H9 (cell line): ENCODE data around the gene FMO5. TPM values are rescaled to one million over a fixed set of nuclear protein-coding genes. Genes with fewer than 3 reads are reported as not detected.

ENCODE experiments used
- DNase-seq: peaks from one replicate; pipeline ENCODE4 v3.0.0-alpha.2; 2017
- H2AFZ ChIP-seq: one replicate; pipeline ENCODE4 v1.6.1; 2013; ENCODE audit warnings: mild to moderate bottlenecking, low read length, control low read depth, moderate library complexity
- H2AK5ac ChIP-seq: 2 replicates; pipeline ENCODE4 v1.6.1; 2013; ENCODE audit warnings: low read length, control low read depth, mixed read lengths; ENCODE audit not compliant: insufficient read length
- H2BK120ac ChIP-seq: one replicate; pipeline ENCODE4 v1.6.1; 2013; ENCODE audit warnings: low read depth, mild to moderate bottlenecking, low read length, control low read depth, inconsistent platforms; ENCODE audit not compliant: poor library complexity, severe bottlenecking
- H2BK12ac ChIP-seq: 2 replicates; pipeline ENCODE4 v1.6.1; 2013; ENCODE audit warnings: low read length, control low read depth, mixed read lengths, low read depth; ENCODE audit not compliant: insufficient read length
- H2BK15ac ChIP-seq: 2 replicates; pipeline ENCODE4 v1.6.1; 2013; ENCODE audit warnings: low read depth, low read length, control low read depth
- H2BK20ac ChIP-seq: one replicate; pipeline ENCODE4 v1.6.1; 2013; ENCODE audit warnings: low read depth, mild to moderate bottlenecking, low read length, control low read depth, inconsistent platforms; ENCODE audit not compliant: poor library complexity, severe bottlenecking
- H2BK5ac ChIP-seq: 2 replicates; pipeline ENCODE4 v1.6.1; 2013; ENCODE audit warnings: low read length, control low read depth, mixed read lengths; ENCODE audit not compliant: insufficient read length
- H3K14ac ChIP-seq: 2 replicates; pipeline ENCODE4 v1.6.1; 2013; ENCODE audit warnings: low read length, control low read depth; ENCODE audit not compliant: insufficient read depth
- H3K18ac ChIP-seq: 2 replicates; pipeline ENCODE4 v1.6.1; 2013; ENCODE audit warnings: low read depth, mild to moderate bottlenecking, mixed read lengths, low read length, control low read depth; ENCODE audit not compliant: insufficient read length
- H3K23ac ChIP-seq: 2 replicates; pipeline ENCODE4 v1.6.1; 2013; ENCODE audit warnings: low read length, control low read depth, mixed read lengths, low read depth; ENCODE audit not compliant: insufficient read length
- H3K23me2 ChIP-seq: 2 replicates; pipeline ENCODE4 v1.6.1; 2013; ENCODE audit warnings: low read depth, mild to moderate bottlenecking, mixed read lengths, low read length, control low read depth; ENCODE audit not compliant: insufficient read length, poor library complexity, severe bottlenecking
- H3K27ac ChIP-seq: 2 replicates; pipeline ENCODE4 v1.5.1; 2013; ENCODE audit warnings: low read length, control low read depth, mixed read lengths, low read depth; ENCODE audit not compliant: insufficient read length
- H3K27me3 ChIP-seq: 2 replicates; pipeline ENCODE4 v1.6.1; 2013; ENCODE audit warnings: low read length, control low read depth, inconsistent platforms; ENCODE audit not compliant: insufficient read depth
- H3K4ac ChIP-seq: 2 replicates; pipeline ENCODE4 v1.6.1; 2013; ENCODE audit warnings: low read depth, mild to moderate bottlenecking, control low read depth, inconsistent platforms, low read length, moderate library complexity
- H3K4me1 ChIP-seq: 2 replicates; pipeline ENCODE4 v1.6.1; 2013; ENCODE audit warnings: low read length, control low read depth, inconsistent platforms; ENCODE audit not compliant: insufficient read depth
- H3K4me2 ChIP-seq: 2 replicates; pipeline ENCODE4 v1.6.1; 2013; ENCODE audit warnings: low read length, control low read depth, mixed read lengths; ENCODE audit not compliant: insufficient read length, insufficient read depth
- H3K56ac ChIP-seq: 2 replicates; pipeline ENCODE4 v1.6.1; 2013; ENCODE audit warnings: low read depth, mild to moderate bottlenecking, mixed read lengths, low read length, control low read depth; ENCODE audit not compliant: insufficient read length
- H3K79me1 ChIP-seq: 2 replicates; pipeline ENCODE4 v1.6.1; 2013; ENCODE audit warnings: low read depth, mild to moderate bottlenecking, moderate library complexity, low read length, control low read depth, inconsistent platforms; ENCODE audit not compliant: insufficient read depth, poor library complexity, severe bottlenecking
- H3K79me2 ChIP-seq: 2 replicates; pipeline ENCODE4 v1.6.1; 2013; ENCODE audit warnings: low read length, control low read depth, inconsistent platforms; ENCODE audit not compliant: insufficient read depth
- H3K9ac ChIP-seq: 2 replicates; pipeline ENCODE4 v1.6.1; 2013; ENCODE audit warnings: low read length, control low read depth, mixed read lengths; ENCODE audit not compliant: insufficient read length; ENCODE audit errors: extremely low read depth
- H3K9me3 ChIP-seq: one replicate; pipeline ENCODE4 v1.6.1; 2013; ENCODE audit warnings: low read depth, low read length, inconsistent platforms; ENCODE audit not compliant: control insufficient read depth
- H3T11ph ChIP-seq: one replicate; pipeline ENCODE4 v1.6.1; 2013; ENCODE audit warnings: mild to moderate bottlenecking, low read length, control low read depth, inconsistent platforms
- H4K20me1 ChIP-seq: one replicate; pipeline ENCODE4 v1.6.1; 2013; ENCODE audit not compliant: control insufficient read depth, insufficient read length, insufficient read depth
- H4K5ac ChIP-seq: 2 replicates; pipeline ENCODE4 v1.6.1; 2013; ENCODE audit warnings: low read depth, mild to moderate bottlenecking, mixed read lengths, low read length, control low read depth; ENCODE audit not compliant: insufficient read length
- H4K8ac ChIP-seq: replicated peaks from 2 replicates; pipeline ENCODE4 v1.6.1; 2013; ENCODE audit warnings: low read length, control low read depth, mixed read lengths, low read depth; ENCODE audit not compliant: insufficient read length
- H4K91ac ChIP-seq: 2 replicates; pipeline ENCODE4 v1.6.1; 2013; ENCODE audit warnings: low read depth, mild to moderate bottlenecking, moderate library complexity, mixed read lengths, low read length, control low read depth; ENCODE audit not compliant: insufficient read length
- H3K27ac Mint-ChIP-seq, 3 experiments: 2 replicates in 2 of 3; 3 replicates in 1 of 3; pipeline ENCODE4 v1.8.0; 2020 to 2021; ENCODE audit warnings: mixed read lengths in 3 of 3, mild to moderate bottlenecking in 1 of 3, moderate library complexity in 1 of 3
- H3K27me3 Mint-ChIP-seq: 2 replicates; pipeline ENCODE4 v1.8.0; 2021; ENCODE audit warnings: low read depth, mild to moderate bottlenecking, moderate library complexity, mixed read lengths
- H3K36me3 Mint-ChIP-seq, 3 experiments: 2 replicates in 2 of 3; 3 replicates in 1 of 3; pipeline ENCODE4 v1.8.0; 2020 to 2021; ENCODE audit warnings: low read depth in 3 of 3, mixed read lengths in 3 of 3; ENCODE audit not compliant: insufficient read depth in 1 of 3
- H3K4me1 Mint-ChIP-seq, 2 experiments: 2 replicates each; pipeline ENCODE4 v1.8.0; 2020; ENCODE audit warnings: mixed read lengths in 2 of 2
- H3K4me3 Mint-ChIP-seq, 2 experiments: 2 replicates in 1 of 2; 3 replicates in 1 of 2; pipeline ENCODE4 v1.8.0; 2020 to 2021; ENCODE audit warnings: mild to moderate bottlenecking in 2 of 2, mixed read lengths in 2 of 2, moderate library complexity in 1 of 2
- H3K9me3 Mint-ChIP-seq, 2 experiments: 2 replicates in 1 of 2; 3 replicates in 1 of 2; pipeline ENCODE4 v1.8.0; 2020; ENCODE audit warnings: mild to moderate bottlenecking in 2 of 2, mixed read lengths in 2 of 2, moderate library complexity in 1 of 2
- CTCF ChIP-seq: fragments of 200-600 bp; sonication (generic); conservative IDR thresholded peaks from 3 replicates; pipeline ENCODE4 v1.8.0; 2021; ENCODE audit warnings: antibody characterized with exemption, mild to moderate bottlenecking
- WGBS: extraction: QIAGEN DNeasy Blood & Tissue Kit; methylation state at CpG from one replicate; pipeline ENCODE4 v1.1.7; 2013; ENCODE audit warnings: missing lambda C conversion rate, low lambda C conversion rate, mixed read lengths; ENCODE audit not compliant: insufficient read length; ENCODE audit errors: extremely low coverage; 5-methylcytosine and 5-hydroxymethylcytosine counted together
- total RNA-seq: library from RNA; stranded (reverse); gene quantifications from 2 replicates; pipeline ENCODE4 v1.2.1, GENCODE V29; 2021

FMO5 gene
- total RNA-seq, 1 experiment from 2014 or later = 0.61 TPM

DNA sequence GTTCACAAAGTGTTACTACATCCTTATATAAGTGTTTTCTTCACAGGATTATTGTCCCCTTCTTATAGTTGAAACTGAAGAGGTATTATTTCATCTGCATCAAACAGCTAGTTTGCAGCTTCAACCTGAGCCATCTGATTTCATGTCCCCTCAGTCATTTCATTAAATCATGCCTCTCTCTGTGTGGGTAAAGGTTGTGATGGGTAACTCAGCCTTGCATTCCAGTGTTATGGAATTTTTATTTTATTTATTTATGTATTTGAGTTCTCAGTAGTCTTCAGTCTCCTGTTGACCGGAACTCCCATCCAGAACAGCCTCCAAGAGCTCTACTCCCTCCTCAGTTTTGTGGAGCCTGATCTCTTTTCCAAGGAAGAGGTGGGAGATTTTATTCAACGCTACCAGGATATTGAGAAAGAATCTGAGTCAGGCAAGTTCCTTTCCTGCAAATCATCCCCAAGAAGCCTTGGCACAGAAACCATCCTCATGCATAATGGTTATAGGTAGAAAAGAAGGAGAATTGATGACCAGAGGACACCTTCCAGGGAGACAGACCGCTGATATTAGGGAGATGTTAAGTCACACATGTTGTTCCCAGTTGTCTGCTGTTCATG is 39.1 kb upstream of the FMO5 start:
- Histone ChIP-seq H4K8ac (no peak overlapping the region), H3K9me3 (no peaks in the 10 kb centered on the region), H4K5ac (no peak overlapping the region), H4K20me1 (no peaks in the 10 kb centered on the region), H2AFZ (no peak overlapping the region), H3K56ac (no peak overlapping the region), H4K91ac (no peak overlapping the region), H3K4ac (no peak overlapping the region), H3K23ac (no peak overlapping the region), H2AK5ac (no peak overlapping the region), H2BK12ac (no peak overlapping the region), H2BK5ac (no peak overlapping the region), H3K27me3 (no peaks in the 10 kb centered on the region), H3T11ph (no peak overlapping the region), H2BK20ac (no peak overlapping the region), H3K4me2 (no peak overlapping the region), H3K27ac (no peak overlapping the region), H3K23me2 (no peaks in the 10 kb centered on the region), H3K79me1 (no peaks in the 10 kb centered on the region), H2BK15ac (no peak overlapping the region), H3K9ac (no peak overlapping the region), H3K14ac (no peak overlapping the region), H2BK120ac (no peak overlapping the region), H3K4me1 (no peaks in the 10 kb centered on the region), H3K79me2 (no peaks in the 10 kb centered on the region), H3K18ac (no peak overlapping the region)
- no peaks in the 10 kb centered on the region for H3K4me1 Mint-ChIP-seq
- no peak for TF ChIP-seq CTCF
- no peak for DNase-seq
- no peak overlapping the region for H3K4me3 Mint-ChIP-seq
- H3K27me3 Mint-ChIP-seq = no peaks in the 10 kb centered on the region; the same call in 1 of the 2 replicates
- no peak overlapping the region; a peak in 1 of 7 replicates for H3K27ac Mint-ChIP-seq
- WGBS = no CpG with 5 or more reads among the region's 3 CpGs
- H3K36me3 Mint-ChIP-seq = peaks cover 27 to 82% (median 76%) of the 10 kb centered on the region in 3 experiments; a peak in 6 of 7 replicates
- no peaks in the 10 kb centered on the region for H3K9me3 Mint-ChIP-seq
